IMR-90 (cell line): ENCODE results near the gene H6PD. TPM values are rescaled to one million over a fixed set of nuclear protein-coding genes. Genes with fewer than 3 reads are reported as not detected.

Source experiments
- ATAC-seq: fragments of 200-7000 bp; cut with Tn5 transposase; 2 replicates; pipeline ENCODE4 v1.9.1; 2020; ENCODE audit warnings: low read depth, mild to moderate bottlenecking, moderate library complexity
- BruUV-seq: library from RNA; stranded (reverse); fragments of 400-500 nt; replicated peaks from 2 replicates; lab custom pipeline; 2021; lab: Mats Ljungman, UMichigan
- CTCF ChIA-PET: fragments of 300-600 bp; formaldehyde crosslinking; extraction: SDS; loops from one replicate; lab custom pipeline; 2021; ENCODE audit warnings: antibody characterized with exemption; lab: Yijun Ruan, JAX
- POLR2A ChIA-PET: fragments of 300-600 bp; sonication (Branson Sonifier 250); formaldehyde crosslinking; loops from one replicate; lab custom pipeline; 2022; ENCODE audit warnings: antibody characterized with exemption; ENCODE audit not compliant: unreplicated experiment; lab: Charles Lee
- DNase-seq: peaks from one replicate; pipeline ENCODE4 v3.0.0; 2013
- H2AFZ ChIP-seq: replicated peaks from 2 replicates; pipeline ENCODE3; 2013; ENCODE audit warnings: low read length, mild to moderate bottlenecking; ENCODE audit not compliant: poor library complexity
- H2AK5ac ChIP-seq: 2 replicates; pipeline ENCODE4 v1.6.1; 2013; ENCODE audit warnings: low read depth, low read length, inconsistent platforms
- H2AK9ac ChIP-seq: replicated peaks from 2 replicates; pipeline ENCODE3; 2013; ENCODE audit warnings: mild to moderate bottlenecking, low read depth, low read length, moderate library complexity; ENCODE audit not compliant: poor library complexity
- H2BK120ac ChIP-seq: 2 replicates; pipeline ENCODE4 v1.6.1; 2013; ENCODE audit warnings: low read depth, low read length, inconsistent platforms
- H2BK15ac ChIP-seq: 3 replicates; pipeline ENCODE4 v1.6.1; 2013; ENCODE audit warnings: low read depth, low read length, inconsistent platforms
- H2BK20ac ChIP-seq: 2 replicates; pipeline ENCODE4 v1.6.1; 2013; ENCODE audit warnings: low read depth, mild to moderate bottlenecking, inconsistent platforms, low read length, moderate library complexity
- H2BK5ac ChIP-seq: 2 replicates; pipeline ENCODE4 v1.6.1; 2013; ENCODE audit warnings: mild to moderate bottlenecking, low read depth, low read length, inconsistent platforms; ENCODE audit not compliant: poor library complexity, severe bottlenecking
- H3K14ac ChIP-seq: replicated peaks from 2 replicates; pipeline ENCODE4 v1.6.1; 2013; ENCODE audit warnings: low read depth, low read length, inconsistent platforms
- H3K18ac ChIP-seq: 2 replicates; pipeline ENCODE4 v1.6.1; 2013; ENCODE audit warnings: low read depth, low read length, control low read depth
- H3K23ac ChIP-seq: 2 replicates; pipeline ENCODE4 v1.6.1; 2013; ENCODE audit warnings: low read depth, low read length, inconsistent platforms
- H3K27ac ChIP-seq: 2 replicates; pipeline ENCODE4 v1.5.1; 2013; ENCODE audit warnings: mild to moderate bottlenecking, control low read depth, low read length; ENCODE audit not compliant: insufficient read depth
- H3K27me3 ChIP-seq: 2 replicates; pipeline ENCODE4 v1.6.1; 2013; ENCODE audit warnings: low read length; ENCODE audit not compliant: control insufficient read depth, insufficient read depth
- H3K36me3 ChIP-seq: 2 replicates; pipeline ENCODE4 v1.6.1; 2013; ENCODE audit warnings: low read length, mixed read lengths; ENCODE audit not compliant: control insufficient read depth, insufficient read depth
- H3K4ac ChIP-seq: 2 replicates; pipeline ENCODE4 v1.6.1; 2013; ENCODE audit warnings: low read depth, low read length, inconsistent platforms
- H3K4me1 ChIP-seq: 2 replicates; pipeline ENCODE4 v1.6.1; 2013; ENCODE audit warnings: low read length, mixed read lengths; ENCODE audit not compliant: control insufficient read depth, insufficient read depth
- H3K4me2 ChIP-seq: 2 replicates; pipeline ENCODE4 v1.6.1; 2013; ENCODE audit warnings: low read depth, mild to moderate bottlenecking, control low read depth, low read length, moderate library complexity
- H3K4me3 ChIP-seq: 2 replicates; pipeline ENCODE4 v1.5.1; 2013; ENCODE audit warnings: low read depth, mild to moderate bottlenecking, control low read depth, low read length, moderate library complexity; ENCODE audit not compliant: insufficient read depth
- H3K56ac ChIP-seq: 2 replicates; pipeline ENCODE4 v1.6.1; 2013; ENCODE audit warnings: low read length, inconsistent platforms; ENCODE audit not compliant: insufficient read depth; ENCODE audit errors: extremely low read depth
- H3K79me1 ChIP-seq, 2 experiments: 2 replicates each; pipeline ENCODE4 v1.6.1; 2013; ENCODE audit warnings: low read length in 2 of 2, inconsistent platforms in 1 of 2, low read depth in 1 of 2
- H3K9ac ChIP-seq: 2 replicates; pipeline ENCODE4 v1.6.1; 2013; ENCODE audit warnings: low read depth, low read length, control low read depth
- H3K9me1 ChIP-seq: 2 replicates; pipeline ENCODE4 v1.6.1; 2013; ENCODE audit warnings: low read length, inconsistent platforms; ENCODE audit not compliant: insufficient read depth
- H3K9me3 ChIP-seq: 2 replicates; pipeline ENCODE4 v1.6.1; 2013; ENCODE audit warnings: low read length; ENCODE audit not compliant: control insufficient read depth, insufficient read depth
- H4K20me1 ChIP-seq: 2 replicates; pipeline ENCODE4 v1.6.1; 2013; ENCODE audit warnings: low read length, inconsistent platforms; ENCODE audit not compliant: insufficient read depth
- H4K5ac ChIP-seq: 2 replicates; pipeline ENCODE4 v1.6.1; 2013; ENCODE audit warnings: mild to moderate bottlenecking, low read depth, low read length, control low read depth
- H4K8ac ChIP-seq, 2 experiments: 2 replicates each; pipeline ENCODE4 v1.6.1; 2013; ENCODE audit warnings: low read depth in 2 of 2, low read length in 2 of 2, control low read depth in 1 of 2, inconsistent platforms in 1 of 2
- H4K91ac ChIP-seq: 2 replicates; pipeline ENCODE4 v1.6.1; 2013; ENCODE audit warnings: low read depth, low read length, inconsistent platforms; ENCODE audit not compliant: insufficient read depth
- RAD21 ChIP-seq: IDR thresholded peaks from 2 replicates; pipeline ENCODE4 v1.6.1; 2012; ENCODE audit warnings: low read length, improper control_type of control experiment
- WGBS, 2 experiments: methylation state at CpG; one replicate each; pipeline versions ENCODE4 v1.1.5 to v1.1.7; 2013; ENCODE audit warnings: missing lambda C conversion rate in 2 of 2; ENCODE audit not compliant: insufficient read length in 1 of 2; ENCODE audit errors: extremely low coverage in 2 of 2; 5-methylcytosine and 5-hydroxymethylcytosine counted together
- dilution Hi-C: fragments of 300-500 bp; cut with HindIII; formaldehyde crosslinking; loops from one replicate; pipeline ENCODE4 v1.14.3; 2018; ENCODE audit warnings: low sequenced_read_pairs; ENCODE audit not compliant: unreplicated experiment
- in situ Hi-C: fragments of 300-500 bp; cut with MboI; formaldehyde crosslinking; loops from 3 replicates; pipeline ENCODE4 v1.14.3; 2019; ENCODE audit warnings: low sequenced_read_pairs, inconsistent platforms, mixed read lengths
- intact Hi-C: fragments of 100-400 bp; cut with micrococcal nuclease; formaldehyde crosslinking; loops from 2 replicates; pipeline ENCODE4 v1.10.0; 2022
- polyA plus RNA-seq, 3 experiments: library from polyadenylated mRNA; depleted of rRNA; stranded (reverse); fragments of >200 nt; gene quantifications; 2 replicates each; pipeline ENCODE4 v1.2.3, GENCODE V29; 2012; ENCODE audit warnings: low replicate concordance in 1 of 3
- total RNA-seq: library from RNA; depleted of rRNA; stranded (reverse); fragments of >200 nt; gene quantifications from 2 replicates; pipeline ENCODE4 v1.2.3, GENCODE V29; 2012
- TF ChIP-seq, protein P1 (sequence below): fragments of 150-350 bp; IDR thresholded peaks from 2 replicates; pipeline ENCODE4 v1.6.1; 2016; ENCODE audit warnings: low read depth, mild to moderate bottlenecking, low read length, moderate library complexity, borderline replicate concordance

Gene H6PD
- total and polyA plus RNA-seq, 2 of the 4 experiments (the other 2 are of a cell fraction), result 9.3 to 22.1 TPM

- no peak overlapping the region for H3K4me2 ChIP-seq
- no peaks in the 10 kb centered on the region for H3K79me1 ChIP-seq
- no peaks in the 10 kb centered on the region for H3K36me3 ChIP-seq
- no peaks in the 10 kb centered on the region for H4K20me1 ChIP-seq
- no peak overlapping the region for H4K8ac ChIP-seq
- no peak overlapping the region for H2BK20ac ChIP-seq
- H3K9me3 ChIP-seq, result 0 out of 2 replicates have a peak, but pooled peaks cover 2% of the 10 kb centered on the region
- no peaks in the 10 kb centered on the region for H3K4me1 ChIP-seq
- H3K18ac ChIP-seq, result no peak overlapping the region
- ChIA-PET CTCF (no interaction called here), POLR2A (no interaction called here)
- no peak overlapping the region for H3K14ac ChIP-seq
- DNase-seq (no peak), ATAC-seq (no peak)
- no peak overlapping the region for H3K4ac ChIP-seq
- H3K9ac ChIP-seq, result no peak overlapping the region
- H2AK5ac ChIP-seq, result no peak overlapping the region
- no peaks in the 10 kb centered on the region; the same call in 1 of the 2 replicates for H3K9me1 ChIP-seq
- no peak overlapping the region for H3K4me3 ChIP-seq
- dilution Hi-C loops (no loop called here), intact Hi-C loops (no loop called here), in situ Hi-C loops (no loop called here)
- H2BK120ac ChIP-seq, result no peak overlapping the region
- no peak for TF ChIP-seq RAD21
- TF ChIP-seq, protein P1, sequence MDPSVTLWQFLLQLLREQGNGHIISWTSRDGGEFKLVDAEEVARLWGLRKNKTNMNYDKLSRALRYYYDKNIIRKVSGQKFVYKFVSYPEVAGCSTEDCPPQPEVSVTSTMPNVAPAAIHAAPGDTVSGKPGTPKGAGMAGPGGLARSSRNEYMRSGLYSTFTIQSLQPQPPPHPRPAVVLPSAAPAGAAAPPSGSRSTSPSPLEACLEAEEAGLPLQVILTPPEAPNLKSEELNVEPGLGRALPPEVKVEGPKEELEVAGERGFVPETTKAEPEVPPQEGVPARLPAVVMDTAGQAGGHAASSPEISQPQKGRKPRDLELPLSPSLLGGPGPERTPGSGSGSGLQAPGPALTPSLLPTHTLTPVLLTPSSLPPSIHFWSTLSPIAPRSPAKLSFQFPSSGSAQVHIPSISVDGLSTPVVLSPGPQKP, result no peak
- no peak overlapping the region for H4K5ac ChIP-seq
- no peak overlapping the region for H2BK5ac ChIP-seq
- no peak overlapping the region for H2BK15ac ChIP-seq
- WGBS, 2 experiments, result 85 to 87% methylated on average over 3 to 9 of the region's 14 CpGs
- no peak overlapping the region for H3K56ac ChIP-seq
- BruUV-seq, result no TSS peak
- no peak overlapping the region for H2AFZ ChIP-seq
- H3K27ac ChIP-seq, result no peak overlapping the region
- no peak overlapping the region for H4K91ac ChIP-seq
- peaks cover 3% of the 10 kb centered on the region; the same call in 1 of the 2 replicates for H3K27me3 ChIP-seq
- no peak overlapping the region for H2AK9ac ChIP-seq
- H3K23ac ChIP-seq, result no peak overlapping the region
Observed at GRCh38 chr1:9222846-9223625, 11.5 kb upstream of the H6PD start.
